WTC11 (cell line): ENCODE measurements around the gene ECHS1. TPM values are rescaled to one million over a fixed set of nuclear protein-coding genes. Genes with fewer than 3 reads are reported as not detected.

ENCODE experiments used
- CREM ChIP-seq: sonication (generic); formaldehyde crosslinking; IDR thresholded peaks from 2 replicates; pipeline ENCODE4 v1.8.1; 2022; ENCODE audit warnings: mild to moderate bottlenecking, missing genetic modification reagents, moderate library complexity
- GRHL2 ChIP-seq: fragments of 250-450 bp; sonication (Bioruptor Pico); IDR thresholded peaks from 2 replicates; pipeline ENCODE4 v1.8.0; 2022; ENCODE audit warnings: mild to moderate bottlenecking, moderate library complexity; ENCODE audit not compliant: insufficient replicate concordance, severe bottlenecking
- JUN ChIP-seq: sonication (generic); formaldehyde crosslinking; IDR thresholded peaks from 2 replicates; pipeline ENCODE4 v1.8.0; 2023; ENCODE audit warnings: mild to moderate bottlenecking, missing genetic modification reagents
- MXD4 ChIP-seq: fragments of 250-450 bp; sonication (Bioruptor Pico); IDR thresholded peaks from 2 replicates; pipeline ENCODE4 v1.8.0; 2021; ENCODE audit warnings: mild to moderate bottlenecking, moderate library complexity, borderline replicate concordance
- MYBL2 ChIP-seq: sonication (generic); formaldehyde crosslinking; IDR thresholded peaks from 2 replicates; pipeline ENCODE4 v1.8.1; 2023; ENCODE audit warnings: mild to moderate bottlenecking, moderate library complexity, missing genetic modification reagents
- NFYB ChIP-seq: sonication (generic); formaldehyde crosslinking; conservative IDR thresholded peaks from 2 replicates; pipeline ENCODE4 v1.8.0; 2022; ENCODE audit warnings: low read depth, missing genetic modification reagents
- OVOL2 ChIP-seq: fragments of 250-450 bp; sonication (Bioruptor Pico); IDR thresholded peaks from 2 replicates; pipeline ENCODE4 v1.9.0; 2021; ENCODE audit warnings: mild to moderate bottlenecking, borderline replicate concordance
- PRRX2 ChIP-seq: fragments of 250-450 bp; sonication (Bioruptor Pico); IDR thresholded peaks from 2 replicates; pipeline ENCODE4 v1.8.0; 2021; ENCODE audit warnings: mild to moderate bottlenecking
- TCF7 ChIP-seq: sonication (generic); formaldehyde crosslinking; IDR thresholded peaks from 2 replicates; pipeline ENCODE4 v1.8.0; 2022; ENCODE audit warnings: mild to moderate bottlenecking, low read depth, missing genetic modification reagents, moderate library complexity
- ZBTB21 ChIP-seq: sonication (generic); formaldehyde crosslinking; IDR thresholded peaks from 2 replicates; pipeline ENCODE4 v1.8.1; 2023; ENCODE audit warnings: mild to moderate bottlenecking, missing genetic modification reagents, borderline replicate concordance
- ZNF121 ChIP-seq: sonication (generic); formaldehyde crosslinking; IDR thresholded peaks from 2 replicates; pipeline ENCODE4 v1.8.0; 2023; ENCODE audit warnings: missing genetic modification reagents
- ZNF138 ChIP-seq: sonication (generic); formaldehyde crosslinking; conservative IDR thresholded peaks from 2 replicates; pipeline ENCODE4 v1.8.1; 2022; ENCODE audit warnings: mild to moderate bottlenecking, moderate library complexity, missing genetic modification reagents
- ZNF219 ChIP-seq: sonication (generic); formaldehyde crosslinking; IDR thresholded peaks from 2 replicates; pipeline ENCODE4 v1.8.0; 2023; ENCODE audit warnings: missing genetic modification reagents, mild to moderate bottlenecking, borderline replicate concordance
- ZNF423 ChIP-seq: fragments of 250-450 bp; sonication (Bioruptor Pico); IDR thresholded peaks from 2 replicates; pipeline ENCODE4 v2.1.2; 2022; ENCODE audit warnings: mild to moderate bottlenecking, moderate library complexity
- total RNA-seq: library from RNA; stranded (reverse); gene quantifications from 3 replicates; pipeline ENCODE4 v1.2.3, GENCODE V29; 2021
- TF ChIP-seq, protein P1 (sequence below): sonication (generic); formaldehyde crosslinking; IDR thresholded peaks from 2 replicates; pipeline ENCODE4 v1.8.0; 2023; ENCODE audit warnings: mild to moderate bottlenecking, missing genetic modification reagents
- TF ChIP-seq, protein P2 (sequence below): sonication (generic); formaldehyde crosslinking; IDR thresholded peaks from 2 replicates; pipeline ENCODE4 v1.8.1; 2022; ENCODE audit warnings: low read depth, mild to moderate bottlenecking, moderate library complexity, missing genetic modification reagents, borderline replicate concordance
- TF ChIP-seq, protein P3 (sequence below): sonication (generic); formaldehyde crosslinking; conservative IDR thresholded peaks from 2 replicates; pipeline ENCODE4 v1.8.1; 2022; ENCODE audit warnings: mild to moderate bottlenecking, missing genetic modification reagents
- TF ChIP-seq, protein P4 (sequence below): sonication (generic); formaldehyde crosslinking; IDR thresholded peaks from 2 replicates; pipeline ENCODE4 v1.8.1; 2023; ENCODE audit warnings: mild to moderate bottlenecking, moderate library complexity, missing genetic modification reagents
- TF ChIP-seq, protein P5 (sequence below): sonication (generic); formaldehyde crosslinking; IDR thresholded peaks from 2 replicates; pipeline ENCODE4 v1.8.0; 2022; ENCODE audit warnings: missing genetic modification reagents
- TF ChIP-seq, protein P6 (sequence below): sonication (generic); formaldehyde crosslinking; IDR thresholded peaks from 2 replicates; pipeline ENCODE4 v1.8.1; 2023; ENCODE audit warnings: mild to moderate bottlenecking, missing genetic modification reagents
- TF ChIP-seq, protein P7 (sequence below): sonication (generic); formaldehyde crosslinking; IDR thresholded peaks from 2 replicates; pipeline ENCODE4 v1.8.0; 2022; ENCODE audit warnings: mild to moderate bottlenecking, missing genetic modification reagents
- TF ChIP-seq, protein P8 (sequence below): fragments of 250-450 bp; sonication (Bioruptor Pico); IDR thresholded peaks from 2 replicates; pipeline ENCODE4 v2.1.2; 2022; ENCODE audit warnings: mild to moderate bottlenecking, moderate library complexity
- TF ChIP-seq, protein P9 (sequence below): sonication (generic); formaldehyde crosslinking; IDR thresholded peaks from 2 replicates; pipeline ENCODE4 v1.8.1; 2022; ENCODE audit warnings: missing genetic modification reagents, borderline replicate concordance

ECHS1 gene
- total RNA-seq, 1 experiment from 2014 or later: 84.1 TPM

DNA sequence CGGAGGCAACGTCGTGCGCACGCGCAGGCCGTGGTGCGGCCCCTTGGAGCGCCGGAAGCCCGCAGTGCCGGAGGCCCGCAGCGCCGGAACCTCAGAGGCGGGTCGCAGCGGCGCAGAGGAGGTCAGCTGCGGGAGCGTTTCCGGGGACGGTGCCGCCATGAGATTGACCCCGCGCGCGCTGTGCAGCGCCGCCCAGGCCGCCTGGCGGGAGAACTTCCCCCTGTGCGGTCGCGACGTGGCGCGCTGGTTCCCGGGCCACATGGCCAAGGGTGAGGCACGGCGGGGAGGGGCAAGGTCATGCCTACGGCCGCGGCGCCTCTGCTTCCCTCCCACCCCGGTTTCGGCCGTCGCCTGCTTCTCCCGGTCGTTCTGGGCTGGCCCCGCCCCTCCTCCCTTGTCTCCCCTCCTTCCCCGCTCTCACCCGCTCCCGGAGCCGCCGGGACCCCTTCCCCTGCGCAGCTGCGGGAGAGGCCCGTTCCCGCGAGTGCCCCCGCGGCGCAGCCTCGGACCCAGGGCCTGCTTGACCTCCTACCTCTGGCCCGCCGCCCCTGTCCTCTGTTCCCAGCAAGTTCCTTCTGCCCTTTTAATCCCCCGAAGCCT lies 21.0 kb upstream of the ECHS1 start, which contains the start of gene MTG1 (continued):
- TF ChIP-seq, protein P1, sequence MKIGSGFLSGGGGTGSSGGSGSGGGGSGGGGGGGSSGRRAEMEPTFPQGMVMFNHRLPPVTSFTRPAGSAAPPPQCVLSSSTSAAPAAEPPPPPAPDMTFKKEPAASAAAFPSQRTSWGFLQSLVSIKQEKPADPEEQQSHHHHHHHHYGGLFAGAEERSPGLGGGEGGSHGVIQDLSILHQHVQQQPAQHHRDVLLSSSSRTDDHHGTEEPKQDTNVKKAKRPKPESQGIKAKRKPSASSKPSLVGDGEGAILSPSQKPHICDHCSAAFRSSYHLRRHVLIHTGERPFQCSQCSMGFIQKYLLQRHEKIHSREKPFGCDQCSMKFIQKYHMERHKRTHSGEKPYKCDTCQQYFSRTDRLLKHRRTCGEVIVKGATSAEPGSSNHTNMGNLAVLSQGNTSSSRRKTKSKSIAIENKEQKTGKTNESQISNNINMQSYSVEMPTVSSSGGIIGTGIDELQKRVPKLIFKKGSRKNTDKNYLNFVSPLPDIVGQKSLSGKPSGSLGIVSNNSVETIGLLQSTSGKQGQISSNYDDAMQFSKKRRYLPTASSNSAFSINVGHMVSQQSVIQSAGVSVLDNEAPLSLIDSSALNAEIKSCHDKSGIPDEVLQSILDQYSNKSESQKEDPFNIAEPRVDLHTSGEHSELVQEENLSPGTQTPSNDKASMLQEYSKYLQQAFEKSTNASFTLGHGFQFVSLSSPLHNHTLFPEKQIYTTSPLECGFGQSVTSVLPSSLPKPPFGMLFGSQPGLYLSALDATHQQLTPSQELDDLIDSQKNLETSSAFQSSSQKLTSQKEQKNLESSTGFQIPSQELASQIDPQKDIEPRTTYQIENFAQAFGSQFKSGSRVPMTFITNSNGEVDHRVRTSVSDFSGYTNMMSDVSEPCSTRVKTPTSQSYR (CRISPR knock-in tag): no peak
- TF ChIP-seq ZNF138 (CRISPR knock-in tag) (no peak), OVOL2 (CRISPR knock-in tag) (no peak), NFYB (CRISPR knock-in tag) (no peak), ZBTB21 (CRISPR knock-in tag) (0 out of 2 replicates have a peak, but pooled peaks have one; percentile 43), GRHL2 (no peak), CREM (CRISPR knock-in tag) (peak; percentile 86), ZNF219 (CRISPR knock-in tag) (peak; percentile 89; the same call in 1 of the 2 replicates), PRRX2 (CRISPR knock-in tag) (peak; percentile 74; the same call in 1 of the 2 replicates), MYBL2 (peak; percentile 64; the same call in 1 of the 2 replicates), TCF7 (no peak), ZNF423 (CRISPR knock-in tag) (peak; percentile 47; the same call in 1 of the 2 replicates), MXD4 (CRISPR knock-in tag) (no peak), JUN (CRISPR knock-in tag) (peak; percentile 89; the same call in 1 of the 2 replicates), ZNF121 (CRISPR knock-in tag) (0 out of 2 replicates have a peak, but pooled peaks have one; percentile 36)
- TF ChIP-seq, protein P2, sequence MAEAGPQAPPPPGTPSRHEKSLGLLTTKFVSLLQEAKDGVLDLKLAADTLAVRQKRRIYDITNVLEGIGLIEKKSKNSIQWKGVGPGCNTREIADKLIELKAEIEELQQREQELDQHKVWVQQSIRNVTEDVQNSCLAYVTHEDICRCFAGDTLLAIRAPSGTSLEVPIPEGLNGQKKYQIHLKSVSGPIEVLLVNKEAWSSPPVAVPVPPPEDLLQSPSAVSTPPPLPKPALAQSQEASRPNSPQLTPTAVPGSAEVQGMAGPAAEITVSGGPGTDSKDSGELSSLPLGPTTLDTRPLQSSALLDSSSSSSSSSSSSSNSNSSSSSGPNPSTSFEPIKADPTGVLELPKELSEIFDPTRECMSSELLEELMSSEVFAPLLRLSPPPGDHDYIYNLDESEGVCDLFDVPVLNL (CRISPR knock-in tag): peak; percentile 33; the same call in 1 of the 2 replicates
- TF ChIP-seq, protein P3, sequence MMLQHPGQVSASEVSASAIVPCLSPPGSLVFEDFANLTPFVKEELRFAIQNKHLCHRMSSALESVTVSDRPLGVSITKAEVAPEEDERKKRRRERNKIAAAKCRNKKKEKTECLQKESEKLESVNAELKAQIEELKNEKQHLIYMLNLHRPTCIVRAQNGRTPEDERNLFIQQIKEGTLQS (CRISPR knock-in tag): no peak
- TF ChIP-seq, protein P4, sequence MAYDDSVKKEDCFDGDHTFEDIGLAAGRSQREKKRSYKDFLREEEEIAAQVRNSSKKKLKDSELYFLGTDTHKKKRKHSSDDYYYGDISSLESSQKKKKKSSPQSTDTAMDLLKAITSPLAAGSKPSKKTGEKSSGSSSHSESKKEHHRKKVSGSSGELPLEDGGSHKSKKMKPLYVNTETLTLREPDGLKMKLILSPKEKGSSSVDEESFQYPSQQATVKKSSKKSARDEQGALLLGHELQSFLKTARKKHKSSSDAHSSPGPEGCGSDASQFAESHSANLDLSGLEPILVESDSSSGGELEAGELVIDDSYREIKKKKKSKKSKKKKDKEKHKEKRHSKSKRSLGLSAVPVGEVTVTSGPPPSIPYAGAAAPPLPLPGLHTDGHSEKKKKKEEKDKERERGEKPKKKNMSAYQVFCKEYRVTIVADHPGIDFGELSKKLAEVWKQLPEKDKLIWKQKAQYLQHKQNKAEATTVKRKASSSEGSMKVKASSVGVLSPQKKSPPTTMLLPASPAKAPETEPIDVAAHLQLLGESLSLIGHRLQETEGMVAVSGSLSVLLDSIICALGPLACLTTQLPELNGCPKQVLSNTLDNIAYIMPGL: peak; percentile 76; the same call in 1 of the 2 replicates
- TF ChIP-seq, protein P5, sequence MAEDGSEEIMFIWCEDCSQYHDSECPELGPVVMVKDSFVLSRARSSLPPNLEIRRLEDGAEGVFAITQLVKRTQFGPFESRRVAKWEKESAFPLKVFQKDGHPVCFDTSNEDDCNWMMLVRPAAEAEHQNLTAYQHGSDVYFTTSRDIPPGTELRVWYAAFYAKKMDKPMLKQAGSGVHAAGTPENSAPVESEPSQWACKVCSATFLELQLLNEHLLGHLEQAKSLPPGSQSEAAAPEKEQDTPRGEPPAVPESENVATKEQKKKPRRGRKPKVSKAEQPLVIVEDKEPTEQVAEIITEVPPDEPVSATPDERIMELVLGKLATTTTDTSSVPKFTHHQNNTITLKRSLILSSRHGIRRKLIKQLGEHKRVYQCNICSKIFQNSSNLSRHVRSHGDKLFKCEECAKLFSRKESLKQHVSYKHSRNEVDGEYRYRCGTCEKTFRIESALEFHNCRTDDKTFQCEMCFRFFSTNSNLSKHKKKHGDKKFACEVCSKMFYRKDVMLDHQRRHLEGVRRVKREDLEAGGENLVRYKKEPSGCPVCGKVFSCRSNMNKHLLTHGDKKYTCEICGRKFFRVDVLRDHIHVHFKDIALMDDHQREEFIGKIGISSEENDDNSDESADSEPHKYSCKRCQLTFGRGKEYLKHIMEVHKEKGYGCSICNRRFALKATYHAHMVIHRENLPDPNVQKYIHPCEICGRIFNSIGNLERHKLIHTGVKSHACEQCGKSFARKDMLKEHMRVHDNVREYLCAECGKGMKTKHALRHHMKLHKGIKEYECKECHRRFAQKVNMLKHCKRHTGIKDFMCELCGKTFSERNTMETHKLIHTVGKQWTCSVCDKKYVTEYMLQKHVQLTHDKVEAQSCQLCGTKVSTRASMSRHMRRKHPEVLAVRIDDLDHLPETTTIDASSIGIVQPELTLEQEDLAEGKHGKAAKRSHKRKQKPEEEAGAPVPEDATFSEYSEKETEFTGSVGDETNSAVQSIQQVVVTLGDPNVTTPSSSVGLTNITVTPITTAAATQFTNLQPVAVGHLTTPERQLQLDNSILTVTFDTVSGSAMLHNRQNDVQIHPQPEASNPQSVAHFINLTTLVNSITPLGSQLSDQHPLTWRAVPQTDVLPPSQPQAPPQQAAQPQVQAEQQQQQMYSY: no peak
- TF ChIP-seq, protein P6, sequence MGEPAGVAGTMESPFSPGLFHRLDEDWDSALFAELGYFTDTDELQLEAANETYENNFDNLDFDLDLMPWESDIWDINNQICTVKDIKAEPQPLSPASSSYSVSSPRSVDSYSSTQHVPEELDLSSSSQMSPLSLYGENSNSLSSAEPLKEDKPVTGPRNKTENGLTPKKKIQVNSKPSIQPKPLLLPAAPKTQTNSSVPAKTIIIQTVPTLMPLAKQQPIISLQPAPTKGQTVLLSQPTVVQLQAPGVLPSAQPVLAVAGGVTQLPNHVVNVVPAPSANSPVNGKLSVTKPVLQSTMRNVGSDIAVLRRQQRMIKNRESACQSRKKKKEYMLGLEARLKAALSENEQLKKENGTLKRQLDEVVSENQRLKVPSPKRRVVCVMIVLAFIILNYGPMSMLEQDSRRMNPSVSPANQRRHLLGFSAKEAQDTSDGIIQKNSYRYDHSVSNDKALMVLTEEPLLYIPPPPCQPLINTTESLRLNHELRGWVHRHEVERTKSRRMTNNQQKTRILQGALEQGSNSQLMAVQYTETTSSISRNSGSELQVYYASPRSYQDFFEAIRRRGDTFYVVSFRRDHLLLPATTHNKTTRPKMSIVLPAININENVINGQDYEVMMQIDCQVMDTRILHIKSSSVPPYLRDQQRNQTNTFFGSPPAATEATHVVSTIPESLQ (CRISPR knock-in tag): no peak
- TF ChIP-seq, protein P7, sequence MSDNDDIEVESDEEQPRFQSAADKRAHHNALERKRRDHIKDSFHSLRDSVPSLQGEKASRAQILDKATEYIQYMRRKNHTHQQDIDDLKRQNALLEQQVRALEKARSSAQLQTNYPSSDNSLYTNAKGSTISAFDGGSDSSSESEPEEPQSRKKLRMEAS (CRISPR knock-in tag): peak; percentile 92
- TF ChIP-seq, protein P8, sequence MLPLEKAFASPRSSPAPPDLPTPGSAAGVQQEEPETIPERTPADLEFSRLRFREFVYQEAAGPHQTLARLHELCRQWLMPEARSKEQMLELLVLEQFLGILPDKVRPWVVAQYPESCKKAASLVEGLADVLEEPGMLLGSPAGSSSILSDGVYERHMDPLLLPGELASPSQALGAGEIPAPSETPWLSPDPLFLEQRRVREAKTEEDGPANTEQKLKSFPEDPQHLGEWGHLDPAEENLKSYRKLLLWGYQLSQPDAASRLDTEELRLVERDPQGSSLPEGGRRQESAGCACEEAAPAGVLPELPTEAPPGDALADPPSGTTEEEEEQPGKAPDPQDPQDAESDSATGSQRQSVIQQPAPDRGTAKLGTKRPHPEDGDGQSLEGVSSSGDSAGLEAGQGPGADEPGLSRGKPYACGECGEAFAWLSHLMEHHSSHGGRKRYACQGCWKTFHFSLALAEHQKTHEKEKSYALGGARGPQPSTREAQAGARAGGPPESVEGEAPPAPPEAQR (CRISPR knock-in tag): no peak
- TF ChIP-seq, protein P9, sequence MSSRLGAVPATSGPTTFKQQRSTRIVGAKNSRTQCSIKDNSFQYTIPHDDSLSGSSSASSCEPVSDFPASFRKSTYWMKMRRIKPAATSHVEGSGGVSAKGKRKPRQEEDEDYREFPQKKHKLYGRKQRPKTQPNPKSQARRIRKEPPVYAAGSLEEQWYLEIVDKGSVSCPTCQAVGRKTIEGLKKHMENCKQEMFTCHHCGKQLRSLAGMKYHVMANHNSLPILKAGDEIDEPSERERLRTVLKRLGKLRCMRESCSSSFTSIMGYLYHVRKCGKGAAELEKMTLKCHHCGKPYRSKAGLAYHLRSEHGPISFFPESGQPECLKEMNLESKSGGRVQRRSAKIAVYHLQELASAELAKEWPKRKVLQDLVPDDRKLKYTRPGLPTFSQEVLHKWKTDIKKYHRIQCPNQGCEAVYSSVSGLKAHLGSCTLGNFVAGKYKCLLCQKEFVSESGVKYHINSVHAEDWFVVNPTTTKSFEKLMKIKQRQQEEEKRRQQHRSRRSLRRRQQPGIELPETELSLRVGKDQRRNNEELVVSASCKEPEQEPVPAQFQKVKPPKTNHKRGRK: no peak
